Activated naive CD8-positive, alpha-beta T cell treated with anti-CD3 and anti-CD28 coated beads, Interleukin-2, amount 10 ng/mL, durations not matched to agents 7 days and 5 days (primary cell): ENCODE data around the gene SBSN. TPM values are rescaled to one million over a fixed set of nuclear protein-coding genes. Genes with fewer than 3 reads are reported as not detected.

Experiments used
- ATAC-seq: fragments of 150-1000 bp; cut with Tn5 transposase; one replicate; pipeline ENCODE4 v1.10.0; 2021; ENCODE audit warnings: low read depth, moderate library complexity
- POLR2A ChIA-PET: fragments of 350-600 bp; sonication (Branson Sonifier 250); formaldehyde crosslinking; loops from one replicate; lab custom pipeline; 2021; ENCODE audit warnings: antibody characterized with exemption; lab: Charles Lee
- DNase-seq: peaks from one replicate; pipeline ENCODE4 v3.0.0; 2021
- H3K27ac Mint-ChIP-seq: one replicate; pipeline ENCODE4 v1.8.0; 2022; ENCODE audit warnings: mild to moderate bottlenecking, mixed read lengths
- H3K27me3 Mint-ChIP-seq: one replicate; pipeline ENCODE4 v1.8.0; 2022; ENCODE audit warnings: mild to moderate bottlenecking, moderate library complexity, mixed read lengths
- H3K36me3 Mint-ChIP-seq: one replicate; pipeline ENCODE4 v1.8.0; 2021; ENCODE audit warnings: mild to moderate bottlenecking, mixed read lengths
- H3K4me1 Mint-ChIP-seq: one replicate; pipeline ENCODE4 v1.8.0; 2021; ENCODE audit warnings: mixed read lengths
- H3K4me3 Mint-ChIP-seq: one replicate; pipeline ENCODE4 v1.8.0; 2022; ENCODE audit warnings: mild to moderate bottlenecking, moderate library complexity, mixed read lengths
- H3K9me3 Mint-ChIP-seq: one replicate; pipeline ENCODE4 v1.8.0; 2021; ENCODE audit warnings: mixed read lengths
- total RNA-seq, 2 experiments: library from RNA; stranded (reverse); gene quantifications; one replicate each; pipeline ENCODE4 v1.2.3, GENCODE V29; 2021

Gene SBSN
- total RNA-seq, 2 experiments from 2014 or later: not detected

GRCh38 chr19:35549879-35550523, 21.9 kb upstream of the SBSN start:
- H3K36me3 Mint-ChIP-seq: no peaks in the 10 kb centered on the region
- POLR2A ChIA-PET: interaction anchor here (0.5 to 2.5 kb wide), 2 partner anchors 47 to 98 kb away, joined by 5 to 8 read pairs; partner anchors contain the start of gene COX6B1
- peaks cover 12% of the 10 kb centered on the region for H3K4me1 Mint-ChIP-seq
- H3K27me3 Mint-ChIP-seq: no peaks in the 10 kb centered on the region
- no peak overlapping the region for H3K4me3 Mint-ChIP-seq
- no peaks in the 10 kb centered on the region for H3K9me3 Mint-ChIP-seq
- H3K27ac Mint-ChIP-seq: no peak overlapping the region
- no peak for ATAC-seq
- DNase-seq: no peak

GRCh38 chr19:35549174-35549788, 21.2 kb upstream of the SBSN start:
- no peak overlapping the region for H3K4me3 Mint-ChIP-seq
- no peaks in the 10 kb centered on the region for H3K9me3 Mint-ChIP-seq
- H3K4me1 Mint-ChIP-seq: peaks cover 19% of the 10 kb centered on the region
- peak overlapping the region; percentile 27 for H3K27ac Mint-ChIP-seq
- no peaks in the 10 kb centered on the region for H3K27me3 Mint-ChIP-seq
- ATAC-seq (no peak), DNase-seq (peak; percentile 54)
- H3K36me3 Mint-ChIP-seq: no peaks in the 10 kb centered on the region
- POLR2A ChIA-PET: interaction anchor here (0.5 to 2.5 kb wide), 3 partner anchors 48 to 99 kb away, joined by 5 to 8 read pairs (median 8); partner anchors contain the start of gene COX6B1

GRCh38 chr19:35546532-35546931, 18.4 kb upstream of the SBSN start:
- H3K36me3 Mint-ChIP-seq: no peaks in the 10 kb centered on the region
- H3K27me3 Mint-ChIP-seq: no peaks in the 10 kb centered on the region
- POLR2A ChIA-PET: no interaction called here
- H3K27ac Mint-ChIP-seq: peak overlapping the region; percentile 72
- H3K9me3 Mint-ChIP-seq: no peaks in the 10 kb centered on the region
- DNase-seq (no peak), ATAC-seq (no peak)
- H3K4me3 Mint-ChIP-seq: peak overlapping the region; percentile 91
- peaks cover 23% of the 10 kb centered on the region for H3K4me1 Mint-ChIP-seq

GRCh38 chr19:35545855-35546381, 17.8 kb upstream of the SBSN start:
- peak overlapping the region; percentile 91 for H3K4me3 Mint-ChIP-seq
- POLR2A ChIA-PET: no interaction called here
- DNase-seq (peak; percentile 68), ATAC-seq (peak; percentile 55)
- no peaks in the 10 kb centered on the region for H3K27me3 Mint-ChIP-seq
- H3K9me3 Mint-ChIP-seq: no peaks in the 10 kb centered on the region
- peaks cover 23% of the 10 kb centered on the region for H3K4me1 Mint-ChIP-seq
- no peaks in the 10 kb centered on the region for H3K36me3 Mint-ChIP-seq
- H3K27ac Mint-ChIP-seq: peak overlapping the region; percentile 91

GRCh38 chr19:35545001-35545854, 17.1 kb upstream of the SBSN start, which contains the start of gene TMEM147:
Gene TMEM147 (plus strand): TSS chr19:35545626. CDS start chr19:35545740, 114 bp downstream.
- H3K9me3 Mint-ChIP-seq: no peaks in the 10 kb centered on the region
- POLR2A ChIA-PET: interaction anchor here (0.8 to 1.0 kb wide), 2 partner anchors 67 to 150 kb away, joined by 3 read pairs; partner anchors contain the start of gene HAUS5
- H3K4me1 Mint-ChIP-seq: peaks cover 23% of the 10 kb centered on the region
- peak within 1 kb of the TSS; percentile 91 for H3K4me3 Mint-ChIP-seq
- DNase-seq (peak; percentile 91), ATAC-seq (peak; percentile 90)
- peak within 1 kb of the TSS; percentile 91 for H3K27ac Mint-ChIP-seq
- H3K36me3 Mint-ChIP-seq: no peaks in the 10 kb centered on the region
- no peaks in the 10 kb centered on the region for H3K27me3 Mint-ChIP-seq

GRCh38 chr19:35544110-35544802, 16.1 kb upstream of the SBSN start:
- ATAC-seq (no peak), DNase-seq (no peak)
- H3K4me1 Mint-ChIP-seq: peaks cover 22% of the 10 kb centered on the region
- POLR2A ChIA-PET: interaction anchor here (0.8 to 1.0 kb wide), 2 partner anchors 68 to 151 kb away, joined by 3 read pairs; partner anchors contain the start of gene HAUS5
- H3K27me3 Mint-ChIP-seq: no peaks in the 10 kb centered on the region
- H3K9me3 Mint-ChIP-seq: no peaks in the 10 kb centered on the region
- H3K36me3 Mint-ChIP-seq: no peaks in the 10 kb centered on the region
- H3K4me3 Mint-ChIP-seq: peak overlapping the region; percentile 91
- peak overlapping the region; percentile 89 for H3K27ac Mint-ChIP-seq

- POLR2A ChIA-PET: interaction anchor here (1.0 kb wide), 1 partner anchor 105 kb away, joined by 3 read pairs; the partner anchor contains the start of gene COX6B1
- Mint-ChIP-seq H3K27ac (no peak overlapping the region), H3K4me3 (no peak overlapping the region)
Observed at GRCh38 chr19:35543280-35544109, 15.4 kb upstream of the SBSN start.

GRCh38 chr19:35542209-35542608, 14.1 kb upstream of the SBSN start:
- ATAC-seq: no peak
- Mint-ChIP-seq H3K36me3 (no peaks in the 10 kb centered on the region), H3K27me3 (no peaks in the 10 kb centered on the region), H3K27ac (no peak overlapping the region), H3K9me3 (no peaks in the 10 kb centered on the region), H3K4me3 (no peak overlapping the region), H3K4me1 (peaks cover 19% of the 10 kb centered on the region)
- no peak for DNase-seq
- POLR2A ChIA-PET: no interaction called here

More at GRCh38 chr19:35543280-35544109, 15.4 kb upstream of the SBSN start:
- no peaks in the 10 kb centered on the region for H3K27me3 Mint-ChIP-seq
- H3K9me3 Mint-ChIP-seq: no peaks in the 10 kb centered on the region
- peaks cover 18% of the 10 kb centered on the region for H3K4me1 Mint-ChIP-seq
- DNase-seq: no peak
- ATAC-seq: no peak
- H3K36me3 Mint-ChIP-seq: no peaks in the 10 kb centered on the region

GRCh38 chr19:35540356-35540927, 12.3 kb upstream of the SBSN start:
- no peaks in the 10 kb centered on the region for H3K36me3 Mint-ChIP-seq
- H3K4me1 Mint-ChIP-seq: peaks cover 20% of the 10 kb centered on the region
- no peak overlapping the region for H3K4me3 Mint-ChIP-seq
- H3K27ac Mint-ChIP-seq: no peak overlapping the region
- DNase-seq (no peak), ATAC-seq (no peak)
- H3K27me3 Mint-ChIP-seq: no peaks in the 10 kb centered on the region
- H3K9me3 Mint-ChIP-seq: no peaks in the 10 kb centered on the region
- POLR2A ChIA-PET: no interaction called here

- Mint-ChIP-seq H3K9me3 (no peaks in the 10 kb centered on the region), H3K4me3 (no peak overlapping the region), H3K36me3 (no peaks in the 10 kb centered on the region), H3K27me3 (no peaks in the 10 kb centered on the region), H3K27ac (no peak overlapping the region), H3K4me1 (peaks cover 19% of the 10 kb centered on the region)
- ATAC-seq: no peak
- DNase-seq: no peak
- POLR2A ChIA-PET: no interaction called here
Observed at GRCh38 chr19:35539850-35540249, 11.7 kb upstream of the SBSN start.

GRCh38 chr19:35539314-35539713, 11.2 kb upstream of the SBSN start:
- no peak for ATAC-seq
- POLR2A ChIA-PET: no interaction called here
- DNase-seq: no peak
- H3K27me3 Mint-ChIP-seq: no peaks in the 10 kb centered on the region
- no peaks in the 10 kb centered on the region for H3K36me3 Mint-ChIP-seq
- H3K27ac Mint-ChIP-seq: no peak overlapping the region
- no peaks in the 10 kb centered on the region for H3K9me3 Mint-ChIP-seq
- no peak overlapping the region for H3K4me3 Mint-ChIP-seq
- H3K4me1 Mint-ChIP-seq: peaks cover 14% of the 10 kb centered on the region
